ENCODE measurements around the gene PFN3.

The PFN3 gene

GRCh38 chr5:177437623-177438022 lies 37.2 kb upstream of the PFN3 start:
- FAIRE-seq: no peak

GRCh38 chr5:177435847-177436536 lies 35.5 kb upstream of the PFN3 start:
- FAIRE-seq: no peak

GRCh38 chr5:177434942-177435738 lies 34.7 kb upstream of the PFN3 start:
- no peak for FAIRE-seq

- FAIRE-seq: no peak
Measured at GRCh38 chr5:177434437-177434836, 34.0 kb upstream of the PFN3 start.

- no peak for FAIRE-seq
Measured at GRCh38 chr5:177433658-177434217, 33.3 kb upstream of the PFN3 start.

- FAIRE-seq: no peak
Measured at GRCh38 chr5:177432839-177433657, 32.6 kb upstream of the PFN3 start.

- FAIRE-seq: no peak
Measured at GRCh38 chr5:177432143-177432838, 31.8 kb upstream of the PFN3 start.

GRCh38 chr5:177431317-177432142 lies 31.1 kb upstream of the PFN3 start:
- FAIRE-seq: no peak

- FAIRE-seq: no peak
Measured at GRCh38 chr5:177430972-177431316, 30.5 kb upstream of the PFN3 start.

- FAIRE-seq: no peak
Measured at GRCh38 chr5:177430140-177430951, 29.9 kb upstream of the PFN3 start.

- no peak for FAIRE-seq
Measured at GRCh38 chr5:177429248-177430040, 29.0 kb upstream of the PFN3 start.

- no peak for FAIRE-seq
Measured at GRCh38 chr5:177428574-177429217, 28.2 kb upstream of the PFN3 start.

GRCh38 chr5:177427919-177428573 lies 27.6 kb upstream of the PFN3 start:
- FAIRE-seq: no peak

- FAIRE-seq: no peak
Measured at GRCh38 chr5:177427211-177427822, 26.9 kb upstream of the PFN3 start.

- FAIRE-seq: no peak
Measured at GRCh38 chr5:177426566-177427210, 26.2 kb upstream of the PFN3 start, which contains the start of gene GRK6. GRK6 (plus strand) TSS chr5:177426676; CDS start chr5:177426846, 170 bp downstream.

GRCh38 chr5:177425801-177426565 lies 25.5 kb upstream of the PFN3 start:
- FAIRE-seq: peak; percentile 76

Data from islet of Langerhans (tissue), 1 donor.